HG02938 (cell line): Measurements from ENCODE around the gene LEUTX.

Experiments
- ATAC-seq: cut with Tn5 transposase; IDR thresholded peaks from one replicate; pipeline ENCODE4 v1.9.1; 2021; ENCODE audit warnings: mild to moderate bottlenecking, moderate library complexity; ENCODE audit not compliant: unreplicated experiment

LEUTX gene

DNA sequence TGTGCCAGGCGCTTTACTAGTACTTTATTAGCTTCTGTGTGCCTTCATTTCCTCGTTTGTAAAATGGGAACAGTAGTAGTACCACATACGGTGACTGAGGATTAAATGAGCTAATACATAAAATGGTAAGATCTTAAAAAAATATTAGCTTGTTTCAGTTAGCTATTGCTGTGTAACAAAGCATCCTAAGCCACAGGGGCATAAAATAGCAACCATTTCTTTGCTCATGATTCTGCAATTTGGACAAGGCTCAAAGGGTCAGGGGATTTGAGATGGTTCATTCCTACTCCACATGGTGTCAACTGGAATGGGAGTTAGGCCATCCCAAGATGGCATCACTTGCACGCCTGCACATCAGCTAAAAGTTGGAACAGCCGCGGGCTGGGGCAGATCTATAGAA lies 42.0 kb downstream of the LEUTX start:
- no peak for ATAC-seq

DNA sequence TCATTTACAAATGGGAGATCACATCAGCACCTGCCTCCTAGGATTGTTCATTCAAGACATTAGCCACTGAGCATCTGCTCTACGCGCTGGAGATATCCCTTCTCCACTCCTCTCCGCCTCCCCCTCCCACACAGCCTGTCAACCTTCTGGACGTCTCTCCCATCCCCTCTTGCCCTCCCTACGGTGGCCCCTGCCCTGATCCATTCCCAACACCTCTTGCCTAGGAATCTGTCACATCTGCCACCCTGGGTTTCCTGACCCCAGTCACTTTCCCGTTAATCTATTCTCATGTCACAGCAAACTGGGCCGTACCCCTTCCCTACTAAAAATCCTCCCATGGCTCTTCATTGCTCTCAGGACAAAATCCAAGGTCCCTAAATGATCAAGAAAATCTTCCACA lies 45.0 kb downstream of the LEUTX start:
- ATAC-seq = no peak

- ATAC-seq = peak; percentile 87
These were observed 45.8 kb downstream of the LEUTX start for GRCh38 chr19:39824143-39825092.

DNA sequence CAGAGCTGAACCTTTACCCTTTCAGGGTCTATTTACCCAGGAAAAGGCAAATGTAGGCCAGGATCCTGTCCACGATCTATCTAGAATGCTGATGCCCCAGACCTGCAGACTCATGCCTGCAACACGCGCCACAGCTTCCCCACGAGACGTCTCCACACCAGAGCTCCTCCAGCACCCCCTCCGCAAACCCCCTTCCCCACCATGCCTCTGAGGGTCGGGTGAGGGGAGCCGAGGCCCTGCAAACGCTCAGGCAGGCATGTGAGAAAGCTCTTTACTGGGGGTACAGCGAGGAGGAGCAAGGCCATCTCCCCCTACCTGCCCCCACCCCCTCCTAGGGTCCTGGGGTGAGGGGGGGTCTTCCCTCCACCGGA lies 46.4 kb downstream of the LEUTX start:
- no peak for ATAC-seq

DNA sequence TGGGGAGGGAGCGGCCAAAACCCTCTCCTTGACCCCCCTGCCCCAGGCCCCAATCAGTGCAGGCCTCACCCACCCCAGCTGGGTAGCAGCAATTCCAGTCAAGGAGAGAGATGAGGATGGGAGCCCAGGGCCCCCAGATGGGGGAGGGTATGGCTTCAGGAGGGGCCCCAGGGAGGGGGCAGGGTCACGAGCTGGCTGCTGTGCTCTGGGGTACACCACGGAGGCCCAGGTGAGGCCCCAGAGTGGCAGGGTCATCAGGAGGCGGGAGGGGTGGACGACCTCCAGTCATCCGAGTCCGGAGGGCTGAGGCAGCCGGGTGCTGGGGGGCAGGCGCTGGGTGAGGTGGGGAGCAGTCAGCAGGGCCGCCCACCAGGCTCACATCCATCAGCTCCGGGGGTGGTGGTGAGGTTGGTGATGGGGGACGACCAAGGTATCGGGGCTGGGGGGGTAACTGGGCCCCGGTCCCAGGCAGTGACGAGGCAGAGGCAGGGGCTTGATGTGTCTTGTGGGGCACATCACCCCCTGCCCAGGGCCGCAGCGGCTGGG lies 47.0 kb downstream of the LEUTX start:
- ATAC-seq = no peak

DNA sequence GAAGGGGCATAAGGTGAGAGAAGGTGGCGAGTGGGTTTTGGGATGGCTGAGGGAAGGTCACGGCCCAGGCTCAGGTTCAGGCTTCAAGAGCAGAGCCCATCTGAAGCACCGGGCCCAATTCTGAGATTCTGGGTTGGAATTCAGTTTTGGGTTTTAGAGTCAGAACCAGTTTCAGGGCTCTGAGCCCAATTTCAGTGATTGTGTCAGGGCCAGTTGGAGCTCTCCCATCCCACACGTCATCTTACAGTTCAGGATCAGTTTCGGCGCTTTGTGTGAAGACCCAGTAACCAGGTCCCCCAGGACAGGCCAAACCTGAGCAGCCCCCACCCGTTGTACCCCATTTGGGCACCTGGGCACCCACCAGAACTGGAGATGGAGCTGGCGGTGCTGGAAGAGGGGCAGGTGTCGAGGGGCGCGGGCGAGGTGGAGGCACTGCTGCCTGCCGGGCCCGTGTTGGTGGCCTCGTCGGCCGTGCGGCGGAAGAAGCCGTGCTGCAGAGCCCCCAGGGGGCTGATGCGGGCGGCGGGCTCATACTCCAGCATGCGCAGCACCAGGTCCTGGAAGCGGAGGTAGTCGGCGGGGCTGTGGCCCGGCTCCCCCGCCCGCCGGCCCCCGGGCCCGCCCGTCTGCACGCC lies 47.8 kb downstream of the LEUTX start:
- ATAC-seq = no peak

- no peak for ATAC-seq
These were observed 48.6 kb downstream of the LEUTX start for GRCh38 chr19:39827216-39827615.

DNA sequence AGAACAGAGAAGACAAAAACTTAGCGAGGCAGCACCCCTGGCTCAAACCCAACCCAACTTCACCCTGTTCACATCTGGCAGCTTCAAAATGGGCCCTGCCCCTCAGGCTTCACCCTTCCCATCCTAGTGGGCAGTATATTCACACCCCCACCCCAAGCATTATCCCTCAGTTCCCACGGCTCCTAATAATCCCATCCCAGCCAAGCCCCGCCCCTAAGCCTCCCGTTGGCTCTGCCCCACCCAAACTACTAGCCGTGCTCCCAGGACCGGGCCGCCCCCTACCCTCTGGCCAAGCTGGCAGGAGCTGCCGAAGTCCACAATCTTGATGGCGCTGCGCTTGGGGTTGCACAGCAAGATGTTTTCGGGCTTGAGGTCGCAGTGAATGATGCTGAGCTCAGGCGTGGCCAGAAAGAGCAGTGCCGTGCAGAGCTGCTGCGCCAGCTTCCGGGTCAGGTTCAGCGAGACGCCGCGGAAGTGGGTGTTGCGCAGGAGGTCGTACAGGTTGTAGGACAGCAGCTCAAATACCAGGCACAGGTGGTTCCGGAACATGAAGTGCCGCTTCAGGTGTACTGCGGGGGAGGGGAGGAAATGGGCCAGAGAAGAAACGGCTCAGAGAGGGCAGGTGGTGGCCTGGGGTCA lies 49.5 kb downstream of the LEUTX start:
- ATAC-seq = no peak

GRCh38 chr19:39828654-39829032 lies 50.0 kb downstream of the LEUTX start:
- ATAC-seq = no peak

DNA sequence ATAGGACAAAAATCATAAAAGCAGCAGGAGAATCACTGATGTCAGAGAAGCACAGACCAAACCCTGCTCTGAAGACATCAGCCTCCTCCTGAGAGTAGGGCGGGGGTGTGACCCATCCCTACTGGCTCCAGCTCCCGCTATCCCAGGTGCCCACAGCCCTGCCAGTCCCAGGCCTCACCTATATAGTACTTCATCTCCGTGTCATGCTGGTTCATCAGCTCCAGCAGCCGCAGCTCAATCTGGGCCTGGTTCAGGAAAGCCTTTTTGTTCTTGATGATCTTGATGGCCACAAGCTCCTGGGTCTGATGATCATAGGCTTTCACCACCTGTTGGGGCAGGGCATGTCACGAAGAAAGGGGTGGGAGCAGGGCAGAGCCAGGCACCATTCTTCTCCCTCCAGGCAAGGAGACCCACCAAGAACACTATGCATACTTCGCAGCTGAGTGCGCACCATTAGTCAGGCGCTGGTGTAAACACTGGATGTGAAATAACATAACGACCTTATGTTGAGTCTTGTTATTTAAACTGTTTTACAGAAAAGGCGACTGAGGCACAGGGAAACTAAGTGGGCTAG lies 51.1 kb downstream of the LEUTX start:
- no peak for ATAC-seq

- ATAC-seq = no peak
These were observed 51.8 kb downstream of the LEUTX start for GRCh38 chr19:39830406-39830805.

DNA sequence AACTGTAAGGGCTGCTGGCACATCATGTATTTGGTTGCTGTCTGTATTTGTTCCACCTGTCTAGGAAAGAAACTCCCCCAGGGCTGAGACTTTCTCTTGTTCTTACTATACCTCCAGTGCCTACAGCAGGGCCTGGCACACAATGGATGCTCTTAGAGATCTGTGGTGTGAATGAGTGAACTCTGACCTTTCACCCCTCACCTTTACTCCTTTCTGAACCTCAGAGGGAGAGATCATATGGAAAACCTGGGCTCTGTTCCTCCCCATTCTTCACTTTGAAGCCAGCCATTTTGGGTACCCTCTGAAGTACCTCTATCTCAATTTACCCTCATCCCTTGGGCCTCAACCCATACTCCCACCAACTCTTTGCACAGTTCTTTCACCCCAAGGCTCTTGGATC lies 52.2 kb downstream of the LEUTX start:
- no peak for ATAC-seq

- ATAC-seq = no peak
These were observed 53.0 kb downstream of the LEUTX start for GRCh38 chr19:39831679-39832078.

DNA sequence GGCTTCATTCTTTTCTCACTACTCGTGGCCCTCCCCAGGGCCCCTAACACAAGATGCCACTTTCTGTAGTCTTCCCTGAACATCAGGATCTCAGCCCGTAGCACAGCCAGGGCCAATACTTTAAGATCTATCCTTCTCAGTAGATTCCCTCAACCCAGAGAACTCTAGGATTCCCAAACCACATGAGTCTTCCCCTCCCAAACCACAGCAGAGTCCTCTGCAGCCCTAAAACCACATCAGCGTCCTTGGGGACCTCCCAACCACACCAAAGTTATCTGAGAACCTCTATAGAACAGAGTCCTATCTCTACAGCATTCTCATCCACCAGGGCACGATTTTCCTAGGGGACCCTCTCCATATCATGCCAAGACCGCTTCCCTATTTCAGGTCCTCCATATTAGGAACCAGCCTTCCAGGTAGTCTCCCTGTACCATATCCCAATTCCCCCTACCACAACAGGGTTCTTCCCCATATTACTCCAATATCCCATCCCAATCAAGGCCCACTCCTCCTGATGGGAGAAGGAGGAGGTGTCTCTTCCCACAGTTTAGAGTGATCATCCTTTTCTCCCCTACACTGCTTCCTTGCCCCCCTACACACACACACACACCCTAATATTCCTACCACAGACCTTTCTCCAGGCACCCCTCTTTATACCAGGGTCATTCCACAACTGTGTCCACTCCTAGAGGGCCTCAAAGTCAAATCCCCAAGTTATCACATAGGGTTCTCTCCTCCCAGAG lies 53.9 kb downstream of the LEUTX start:
- ATAC-seq = no peak

- no peak for ATAC-seq
These were observed 54.5 kb downstream of the LEUTX start for GRCh38 chr19:39833160-39833463.

DNA sequence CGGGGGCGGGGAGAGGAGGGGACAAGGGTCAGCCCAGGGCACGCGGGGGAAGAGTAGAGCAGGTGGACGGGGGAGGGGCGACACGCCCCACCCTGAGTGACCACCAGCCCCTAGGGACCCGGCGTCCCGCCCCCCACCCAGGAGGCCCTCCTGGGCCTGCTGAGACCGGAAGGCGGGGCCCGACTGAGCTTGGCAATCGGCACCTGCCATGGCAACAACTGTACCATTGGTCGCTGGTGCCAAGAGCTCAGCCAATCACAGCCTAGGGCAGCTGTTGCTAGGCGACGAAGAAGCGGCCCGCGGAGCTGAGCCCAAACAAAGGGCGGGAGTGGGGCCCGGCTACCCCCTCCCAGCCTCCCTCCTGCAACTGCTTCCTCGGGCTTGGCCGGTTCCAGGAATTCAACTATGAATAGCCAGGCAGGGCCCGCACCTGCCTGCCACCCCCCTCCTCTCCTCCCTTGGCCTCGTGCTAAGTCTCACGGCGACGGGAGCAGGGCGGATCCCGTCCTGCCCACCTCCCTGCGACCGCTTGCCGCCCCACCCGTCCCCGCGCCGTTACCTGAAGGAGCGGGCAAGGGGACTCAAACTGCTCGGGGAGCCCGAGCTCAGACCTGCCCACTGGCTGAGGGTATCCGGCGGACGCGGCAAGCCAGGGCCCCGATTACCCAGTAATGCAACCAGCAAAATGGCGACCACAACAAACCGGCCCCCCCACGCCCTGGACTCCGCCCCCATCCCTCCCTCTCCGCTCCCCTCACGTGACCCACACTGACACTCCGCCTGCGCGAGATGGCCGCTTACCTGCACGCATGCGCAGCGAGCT lies 55.0 kb downstream of the LEUTX start, which contains the start of gene DYRK1B:
TSS of gene DYRK1B (minus strand) at position 699 of the 823 bp plus-strand sequence. CDS start 2,295 bp downstream, outside the sequence.
- peak; percentile 82 for ATAC-seq

- ATAC-seq = no peak
These were observed 55.7 kb downstream of the LEUTX start for GRCh38 chr19:39834287-39834841.
